NCI-H2196 treated with DMSO at 0.1 percent for 48 hours (cell line): Measurements from ENCODE around the gene KIF3A.
"Not testable (repeated sequence)": the region's sequence is repeated elsewhere in the genome, so short reads cannot be mapped to it uniquely, and the experiment has no call there.

ENCODE experiments used
- DNase-seq: peaks from one replicate; lab custom pipeline; 2025; ENCODE audit not compliant: unreplicated experiment; lab: John Stamatoyannopoulos, UW

KIF3A gene

GRCh38 chr5:132725745-132726144 is 11.6 kb downstream of the KIF3A start:
- no peak for DNase-seq

GRCh38 chr5:132718544-132719312 is 18.6 kb downstream of the KIF3A start:
- no peak for DNase-seq

GRCh38 chr5:132714456-132715307 is 22.7 kb downstream of the KIF3A start:
- DNase-seq = no peak

- no peak for DNase-seq
Observed at GRCh38 chr5:132708645-132709044, 28.7 kb downstream of the KIF3A start.

- DNase-seq = no peak
Observed at GRCh38 chr5:132704875-132705274, 32.5 kb downstream of the KIF3A start.

GRCh38 chr5:132695956-132696355 is 41.4 kb downstream of the KIF3A start:
- no peak for DNase-seq

- no peak for DNase-seq
Observed at GRCh38 chr5:132692632-132692967, 44.7 kb downstream of the KIF3A start.

- DNase-seq = not testable (repeated sequence)
Observed at GRCh38 chr5:132691755-132692631, 45.4 kb downstream of the KIF3A start.

GRCh38 chr5:132690156-132690555 is 47.2 kb downstream of the KIF3A start:
- no peak for DNase-seq

GRCh38 chr5:132689513-132689912 is 47.8 kb downstream of the KIF3A start:
- DNase-seq = no peak

GRCh38 chr5:132688536-132689339 is 48.6 kb downstream of the KIF3A start:
- DNase-seq = no peak

GRCh38 chr5:132687995-132688394 is 49.4 kb downstream of the KIF3A start:
- DNase-seq = no peak

GRCh38 chr5:132686193-132686592 is 51.2 kb downstream of the KIF3A start:
- DNase-seq = no peak

- no peak for DNase-seq
Observed at GRCh38 chr5:132684922-132685720, 52.2 kb downstream of the KIF3A start.

- DNase-seq = no peak
Observed at GRCh38 chr5:132684491-132684890, 52.9 kb downstream of the KIF3A start.

GRCh38 chr5:132681983-132682382 is 55.4 kb downstream of the KIF3A start:
- no peak for DNase-seq

- DNase-seq = no peak
Observed at GRCh38 chr5:132681476-132681831, 55.9 kb downstream of the KIF3A start.

- DNase-seq = no peak
Observed at GRCh38 chr5:132680780-132681475, 56.4 kb downstream of the KIF3A start.

- DNase-seq = no peak
Observed at GRCh38 chr5:132679717-132680380, 57.5 kb downstream of the KIF3A start.
